ENCODE results near the gene CCL3. TPM values are rescaled to one million over a fixed set of nuclear protein-coding genes. Genes with fewer than 3 reads are reported as not detected.

The CCL3 gene
- total RNA-seq, 1 experiment from 2014 or later: 0.72 TPM

GRCh38 chr17:36131931-36132330, 42.0 kb upstream of the CCL3 start (continued):
- TF ChIP-seq, protein P1, sequence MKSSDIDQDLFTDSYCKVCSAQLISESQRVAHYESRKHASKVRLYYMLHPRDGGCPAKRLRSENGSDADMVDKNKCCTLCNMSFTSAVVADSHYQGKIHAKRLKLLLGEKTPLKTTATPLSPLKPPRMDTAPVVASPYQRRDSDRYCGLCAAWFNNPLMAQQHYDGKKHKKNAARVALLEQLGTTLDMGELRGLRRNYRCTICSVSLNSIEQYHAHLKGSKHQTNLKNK (CRISPR knock-in tag; IDR thresholded peaks at IDR 0.05): no peak

DNA sequence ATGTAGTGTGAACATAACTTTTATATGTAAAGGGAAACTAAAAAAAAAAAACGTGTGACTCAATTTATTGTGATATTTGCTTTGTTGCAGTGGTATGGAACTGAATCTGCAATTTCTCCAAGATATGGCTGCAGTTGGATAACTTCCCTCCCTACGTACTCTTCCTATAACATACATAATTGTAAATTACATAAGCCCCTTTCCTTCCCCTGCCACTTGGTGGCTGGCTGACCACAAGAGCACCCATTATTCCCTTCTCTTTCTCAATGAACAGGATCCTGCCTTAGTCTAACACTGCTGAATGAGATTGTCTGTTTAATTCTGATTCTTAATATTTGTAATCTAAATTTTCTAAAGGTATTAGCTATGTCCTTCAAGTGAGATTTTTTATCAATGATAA, 41.5 kb upstream of the CCL3 start:
- Mint-ChIP-seq H3K4me3 (no peak overlapping the region), H3K9me3 (peaks cover 11% of the 10 kb centered on the region), H3K27ac (no peak overlapping the region), H3K27me3 (ENCODE audit: low read depth) (peaks cover 10% of the 10 kb centered on the region), H3K36me3 (peaks cover 10% of the 10 kb centered on the region), H3K4me1 (peaks cover 14% of the 10 kb centered on the region)
- TF ChIP-seq ATF3 (CRISPR knock-in tag; conservative IDR thresholded peaks at IDR 0.05) (no peak), JUN (CRISPR knock-in tag; IDR thresholded peaks at IDR 0.05) (no peak), ZNF121 (CRISPR knock-in tag; IDR thresholded peaks at IDR 0.05) (no peak), ZNF425 (CRISPR knock-in tag; conservative IDR thresholded peaks at IDR 0.05) (no peak)
- TF ChIP-seq, protein P2, sequence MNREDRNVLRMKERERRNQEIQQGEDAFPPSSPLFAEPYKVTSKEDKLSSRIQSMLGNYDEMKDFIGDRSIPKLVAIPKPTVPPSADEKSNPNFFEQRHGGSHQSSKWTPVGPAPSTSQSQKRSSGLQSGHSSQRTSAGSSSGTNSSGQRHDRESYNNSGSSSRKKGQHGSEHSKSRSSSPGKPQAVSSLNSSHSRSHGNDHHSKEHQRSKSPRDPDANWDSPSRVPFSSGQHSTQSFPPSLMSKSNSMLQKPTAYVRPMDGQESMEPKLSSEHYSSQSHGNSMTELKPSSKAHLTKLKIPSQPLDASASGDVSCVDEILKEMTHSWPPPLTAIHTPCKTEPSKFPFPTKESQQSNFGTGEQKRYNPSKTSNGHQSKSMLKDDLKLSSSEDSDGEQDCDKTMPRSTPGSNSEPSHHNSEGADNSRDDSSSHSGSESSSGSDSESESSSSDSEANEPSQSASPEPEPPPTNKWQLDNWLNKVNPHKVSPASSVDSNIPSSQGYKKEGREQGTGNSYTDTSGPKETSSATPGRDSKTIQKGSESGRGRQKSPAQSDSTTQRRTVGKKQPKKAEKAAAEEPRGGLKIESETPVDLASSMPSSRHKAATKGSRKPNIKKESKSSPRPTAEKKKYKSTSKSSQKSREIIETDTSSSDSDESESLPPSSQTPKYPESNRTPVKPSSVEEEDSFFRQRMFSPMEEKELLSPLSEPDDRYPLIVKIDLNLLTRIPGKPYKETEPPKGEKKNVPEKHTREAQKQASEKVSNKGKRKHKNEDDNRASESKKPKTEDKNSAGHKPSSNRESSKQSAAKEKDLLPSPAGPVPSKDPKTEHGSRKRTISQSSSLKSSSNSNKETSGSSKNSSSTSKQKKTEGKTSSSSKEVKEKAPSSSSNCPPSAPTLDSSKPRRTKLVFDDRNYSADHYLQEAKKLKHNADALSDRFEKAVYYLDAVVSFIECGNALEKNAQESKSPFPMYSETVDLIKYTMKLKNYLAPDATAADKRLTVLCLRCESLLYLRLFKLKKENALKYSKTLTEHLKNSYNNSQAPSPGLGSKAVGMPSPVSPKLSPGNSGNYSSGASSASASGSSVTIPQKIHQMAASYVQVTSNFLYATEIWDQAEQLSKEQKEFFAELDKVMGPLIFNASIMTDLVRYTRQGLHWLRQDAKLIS (CRISPR knock-in tag; IDR thresholded peaks at IDR 0.05; ENCODE audit: borderline replicate concordance): no peak
- TF ChIP-seq, protein P3, sequence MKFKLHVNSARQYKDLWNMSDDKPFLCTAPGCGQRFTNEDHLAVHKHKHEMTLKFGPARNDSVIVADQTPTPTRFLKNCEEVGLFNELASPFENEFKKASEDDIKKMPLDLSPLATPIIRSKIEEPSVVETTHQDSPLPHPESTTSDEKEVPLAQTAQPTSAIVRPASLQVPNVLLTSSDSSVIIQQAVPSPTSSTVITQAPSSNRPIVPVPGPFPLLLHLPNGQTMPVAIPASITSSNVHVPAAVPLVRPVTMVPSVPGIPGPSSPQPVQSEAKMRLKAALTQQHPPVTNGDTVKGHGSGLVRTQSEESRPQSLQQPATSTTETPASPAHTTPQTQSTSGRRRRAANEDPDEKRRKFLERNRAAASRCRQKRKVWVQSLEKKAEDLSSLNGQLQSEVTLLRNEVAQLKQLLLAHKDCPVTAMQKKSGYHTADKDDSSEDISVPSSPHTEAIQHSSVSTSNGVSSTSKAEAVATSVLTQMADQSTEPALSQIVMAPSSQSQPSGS (CRISPR knock-in tag; IDR thresholded peaks at IDR 0.05; ENCODE audit: borderline replicate concordance, low read depth): no peak
- ATAC-seq: no peak
- CTCF ChIA-PET: no interaction called here
- DNase-seq (ENCODE audit: low spot score): no peak
- POLR2A ChIA-PET: no interaction called here

DNA sequence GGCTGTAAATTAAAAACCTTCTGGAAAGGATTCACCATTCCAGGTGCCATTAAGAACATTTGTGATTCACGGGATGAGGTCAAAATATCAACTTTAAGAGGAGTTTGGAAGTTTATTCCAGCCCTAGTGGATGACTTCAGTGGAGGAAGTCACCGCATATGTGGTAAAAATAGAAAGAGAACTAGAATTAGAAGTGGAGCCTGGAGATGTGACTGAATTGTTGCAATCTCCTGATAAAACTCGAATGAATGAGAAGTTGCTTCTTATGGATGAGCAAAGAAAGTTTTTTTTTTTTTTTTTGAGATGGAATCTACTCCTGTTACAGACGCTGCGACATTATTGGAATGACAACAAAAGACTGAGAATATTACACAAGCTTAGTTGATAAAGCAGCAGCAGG, 40.4 kb upstream of the CCL3 start:
- ChIA-PET POLR2A (no interaction called here), CTCF (no interaction called here)
- H3K4me1 Mint-ChIP-seq: peaks cover 16% of the 10 kb centered on the region
- DNase-seq (ENCODE audit: low spot score) (no peak), ATAC-seq (no peak)
- H3K27ac Mint-ChIP-seq: no peak overlapping the region
- H3K36me3 Mint-ChIP-seq: peaks cover 21% of the 10 kb centered on the region
- H3K4me3 Mint-ChIP-seq: no peak overlapping the region
- H3K9me3 Mint-ChIP-seq: peaks cover 22% of the 10 kb centered on the region
- peaks cover 15% of the 10 kb centered on the region for H3K27me3 Mint-ChIP-seq (ENCODE audit: low read depth)
- no peak for TF ChIP-seq TEAD4 (CRISPR knock-in tag; IDR thresholded peaks at IDR 0.05)
- TF ChIP-seq ZNF396 (CRISPR knock-in tag; IDR thresholded peaks at IDR 0.05; ENCODE audit: borderline replicate concordance): no peak
- no peak for TF ChIP-seq NR1H2 (CRISPR knock-in tag; IDR thresholded peaks at IDR 0.05)
- TF ChIP-seq NFYB (CRISPR knock-in tag; conservative IDR thresholded peaks at IDR 0.05; ENCODE audit: low read depth): no peak
- no peak for TF ChIP-seq ZNF138 (CRISPR knock-in tag; conservative IDR thresholded peaks at IDR 0.05)
- TF ChIP-seq GTF2I (CRISPR knock-in tag; conservative IDR thresholded peaks at IDR 0.05): no peak
- TF ChIP-seq NFATC4 (CRISPR knock-in tag; IDR thresholded peaks at IDR 0.05): no peak
- TF ChIP-seq MXD4 (CRISPR knock-in tag; IDR thresholded peaks at IDR 0.05; ENCODE audit: borderline replicate concordance): no peak
- TF ChIP-seq, protein P4, sequence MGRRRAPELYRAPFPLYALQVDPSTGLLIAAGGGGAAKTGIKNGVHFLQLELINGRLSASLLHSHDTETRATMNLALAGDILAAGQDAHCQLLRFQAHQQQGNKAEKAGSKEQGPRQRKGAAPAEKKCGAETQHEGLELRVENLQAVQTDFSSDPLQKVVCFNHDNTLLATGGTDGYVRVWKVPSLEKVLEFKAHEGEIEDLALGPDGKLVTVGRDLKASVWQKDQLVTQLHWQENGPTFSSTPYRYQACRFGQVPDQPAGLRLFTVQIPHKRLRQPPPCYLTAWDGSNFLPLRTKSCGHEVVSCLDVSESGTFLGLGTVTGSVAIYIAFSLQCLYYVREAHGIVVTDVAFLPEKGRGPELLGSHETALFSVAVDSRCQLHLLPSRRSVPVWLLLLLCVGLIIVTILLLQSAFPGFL (CRISPR knock-in tag; IDR thresholded peaks at IDR 0.05; ENCODE audit: borderline replicate concordance): no peak
- TF ChIP-seq, protein P5, sequence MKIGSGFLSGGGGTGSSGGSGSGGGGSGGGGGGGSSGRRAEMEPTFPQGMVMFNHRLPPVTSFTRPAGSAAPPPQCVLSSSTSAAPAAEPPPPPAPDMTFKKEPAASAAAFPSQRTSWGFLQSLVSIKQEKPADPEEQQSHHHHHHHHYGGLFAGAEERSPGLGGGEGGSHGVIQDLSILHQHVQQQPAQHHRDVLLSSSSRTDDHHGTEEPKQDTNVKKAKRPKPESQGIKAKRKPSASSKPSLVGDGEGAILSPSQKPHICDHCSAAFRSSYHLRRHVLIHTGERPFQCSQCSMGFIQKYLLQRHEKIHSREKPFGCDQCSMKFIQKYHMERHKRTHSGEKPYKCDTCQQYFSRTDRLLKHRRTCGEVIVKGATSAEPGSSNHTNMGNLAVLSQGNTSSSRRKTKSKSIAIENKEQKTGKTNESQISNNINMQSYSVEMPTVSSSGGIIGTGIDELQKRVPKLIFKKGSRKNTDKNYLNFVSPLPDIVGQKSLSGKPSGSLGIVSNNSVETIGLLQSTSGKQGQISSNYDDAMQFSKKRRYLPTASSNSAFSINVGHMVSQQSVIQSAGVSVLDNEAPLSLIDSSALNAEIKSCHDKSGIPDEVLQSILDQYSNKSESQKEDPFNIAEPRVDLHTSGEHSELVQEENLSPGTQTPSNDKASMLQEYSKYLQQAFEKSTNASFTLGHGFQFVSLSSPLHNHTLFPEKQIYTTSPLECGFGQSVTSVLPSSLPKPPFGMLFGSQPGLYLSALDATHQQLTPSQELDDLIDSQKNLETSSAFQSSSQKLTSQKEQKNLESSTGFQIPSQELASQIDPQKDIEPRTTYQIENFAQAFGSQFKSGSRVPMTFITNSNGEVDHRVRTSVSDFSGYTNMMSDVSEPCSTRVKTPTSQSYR (CRISPR knock-in tag; IDR thresholded peaks at IDR 0.05): no peak
- TF ChIP-seq JUN (CRISPR knock-in tag; IDR thresholded peaks at IDR 0.05): no peak
- TF ChIP-seq TP53 (CRISPR knock-in tag; IDR thresholded peaks at IDR 0.05): no peak
- no peak for TF ChIP-seq ZSCAN18 (CRISPR knock-in tag; IDR thresholded peaks at IDR 0.05)
- no peak for TF ChIP-seq CREB1 (CRISPR knock-in tag; IDR thresholded peaks at IDR 0.05)
